ENCODE data around the gene ARHGEF16.

ARHGEF16 gene

DNA sequence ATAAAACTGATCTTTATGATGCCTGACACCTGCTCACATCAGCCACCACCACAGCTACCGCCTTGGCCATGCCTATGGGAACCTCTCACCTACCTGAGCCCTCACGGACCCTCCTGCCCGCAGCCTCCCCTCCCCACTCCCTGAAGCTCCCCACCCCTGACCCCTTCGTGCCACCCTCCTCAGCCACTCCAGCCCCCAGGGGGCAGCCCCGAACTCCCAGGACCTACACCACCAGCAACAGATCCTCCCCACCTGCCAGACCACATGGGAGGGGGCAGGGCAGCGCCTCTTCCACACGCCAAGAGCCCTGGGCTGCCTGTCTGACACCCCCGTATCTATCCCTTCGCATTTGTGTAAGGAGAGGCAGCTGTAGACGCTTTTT, 14.2 kb upstream of the ARHGEF16 start:
- ChIA-PET CTCF (no interaction called here), POLR2A (ENCODE audit: low non-redundant PET) (no interaction called here)
- no peak overlapping the region for H3K27ac ChIP-seq
- TF ChIP-seq, protein P1, sequence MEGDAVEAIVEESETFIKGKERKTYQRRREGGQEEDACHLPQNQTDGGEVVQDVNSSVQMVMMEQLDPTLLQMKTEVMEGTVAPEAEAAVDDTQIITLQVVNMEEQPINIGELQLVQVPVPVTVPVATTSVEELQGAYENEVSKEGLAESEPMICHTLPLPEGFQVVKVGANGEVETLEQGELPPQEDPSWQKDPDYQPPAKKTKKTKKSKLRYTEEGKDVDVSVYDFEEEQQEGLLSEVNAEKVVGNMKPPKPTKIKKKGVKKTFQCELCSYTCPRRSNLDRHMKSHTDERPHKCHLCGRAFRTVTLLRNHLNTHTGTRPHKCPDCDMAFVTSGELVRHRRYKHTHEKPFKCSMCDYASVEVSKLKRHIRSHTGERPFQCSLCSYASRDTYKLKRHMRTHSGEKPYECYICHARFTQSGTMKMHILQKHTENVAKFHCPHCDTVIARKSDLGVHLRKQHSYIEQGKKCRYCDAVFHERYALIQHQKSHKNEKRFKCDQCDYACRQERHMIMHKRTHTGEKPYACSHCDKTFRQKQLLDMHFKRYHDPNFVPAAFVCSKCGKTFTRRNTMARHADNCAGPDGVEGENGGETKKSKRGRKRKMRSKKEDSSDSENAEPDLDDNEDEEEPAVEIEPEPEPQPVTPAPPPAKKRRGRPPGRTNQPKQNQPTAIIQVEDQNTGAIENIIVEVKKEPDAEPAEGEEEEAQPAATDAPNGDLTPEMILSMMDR (conservative IDR thresholded peaks at IDR 0.05; ENCODE audit: low read depth) = no peak
- DNase-seq (ENCODE audit: low spot score) = no peak

DNA sequence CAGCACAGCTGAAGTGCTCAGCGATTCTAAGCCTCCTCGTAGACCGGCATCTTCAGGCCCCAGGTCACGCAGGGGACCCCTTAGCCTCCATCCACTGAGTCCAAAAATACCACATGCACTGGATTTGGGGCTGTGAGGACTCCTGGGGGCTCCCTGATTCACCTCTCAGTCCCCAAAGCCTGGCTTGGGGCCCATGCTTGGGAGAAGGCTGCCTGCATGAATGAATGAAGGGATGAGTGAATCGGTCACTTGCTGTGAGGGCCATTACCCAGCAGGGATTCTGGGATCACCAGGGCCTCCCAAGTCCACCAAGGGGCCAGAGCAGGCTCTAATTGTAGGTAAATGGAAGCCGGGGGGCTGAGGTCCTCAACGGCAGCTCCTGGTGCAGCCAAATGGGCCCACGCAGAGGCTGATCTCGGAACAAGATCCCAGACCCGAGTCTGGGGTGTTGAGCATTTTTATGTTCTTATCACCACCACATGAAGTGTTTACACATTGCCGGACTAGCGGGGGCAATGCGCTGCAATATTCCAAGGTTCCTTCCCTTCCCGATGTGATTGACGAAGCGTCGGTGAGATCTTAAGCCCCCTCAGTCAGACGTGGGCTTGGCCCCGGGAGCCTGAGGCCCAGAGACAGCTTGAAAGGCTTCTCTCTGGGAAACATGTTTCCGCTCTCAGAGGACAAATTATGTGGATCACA, 13.6 kb upstream of the ARHGEF16 start:
- H3K27ac ChIP-seq = no peak overlapping the region
- ChIA-PET POLR2A (ENCODE audit: low non-redundant PET) (no interaction called here), CTCF (interaction anchor here (0.7 kb wide), 1 partner anchor 1069 kb away, joined by 4 read pairs; no protein-coding TSS in a partner anchor)

DNA sequence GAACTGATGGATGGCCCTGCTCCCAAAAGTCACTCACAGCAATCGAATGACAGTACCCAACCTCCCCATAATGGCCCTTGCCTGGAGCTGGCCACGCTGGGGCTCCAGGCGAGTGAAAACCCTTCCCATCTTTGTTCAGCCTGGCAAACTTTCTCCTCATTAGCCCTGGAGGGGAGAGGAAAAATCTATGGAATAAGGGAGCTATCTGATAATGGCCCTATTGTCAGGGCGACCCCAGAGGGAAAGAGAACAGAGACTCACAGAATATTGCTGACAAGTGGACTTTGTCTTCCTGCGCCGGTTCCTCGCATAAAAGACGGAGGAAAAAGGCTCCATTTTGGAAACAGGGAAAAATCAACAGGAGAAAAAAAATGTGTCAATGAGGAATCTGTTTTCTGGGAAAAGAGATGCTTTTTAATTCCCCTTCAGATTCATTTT, 13.0 kb upstream of the ARHGEF16 start:
- CTCF ChIA-PET = interaction anchor here (0.7 kb wide), 1 partner anchor 1069 kb away, joined by 4 read pairs; no protein-coding TSS in a partner anchor
- TF ChIP-seq, protein P1 (conservative IDR thresholded peaks at IDR 0.05; ENCODE audit: low read depth) = no peak
- no peak overlapping the region for H3K27ac ChIP-seq
- DNase-seq (ENCODE audit: low spot score) = no peak
- POLR2A ChIA-PET (ENCODE audit: low non-redundant PET) = no interaction called here

More for the DNA sequence above, 13.6 kb upstream of the ARHGEF16 start:
- no peak for DNase-seq (ENCODE audit: low spot score)
- TF ChIP-seq, protein P1 (conservative IDR thresholded peaks at IDR 0.05; ENCODE audit: low read depth) = no peak

DNA sequence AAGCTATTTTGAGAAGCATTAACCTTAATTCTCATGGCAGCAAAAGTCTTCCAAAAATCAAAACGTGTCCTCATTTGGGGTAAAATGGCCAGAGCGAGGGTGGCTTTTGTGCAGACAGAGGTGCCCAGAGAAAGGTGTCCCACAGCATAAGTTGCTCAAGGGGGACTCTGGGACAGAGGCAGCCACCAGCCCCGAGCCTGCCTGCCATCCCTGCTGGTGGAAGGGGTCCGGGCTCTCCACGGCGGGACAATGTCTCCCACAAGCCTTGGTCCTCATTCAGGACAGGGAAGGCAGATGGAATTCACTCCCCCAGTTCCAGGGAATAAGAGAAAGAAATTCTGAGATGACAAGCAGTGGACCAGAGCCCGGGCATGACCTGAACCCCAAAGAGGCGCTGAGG, 12.6 kb upstream of the ARHGEF16 start:
- CTCF ChIA-PET = interaction anchor here (0.6 kb wide), 1 partner anchor 255 kb away, joined by 5 read pairs; no protein-coding TSS in a partner anchor
- POLR2A ChIA-PET (ENCODE audit: low non-redundant PET) = no interaction called here
- DNase-seq (ENCODE audit: low spot score) = no peak
- TF ChIP-seq, protein P1 (conservative IDR thresholded peaks at IDR 0.05; ENCODE audit: low read depth) = no peak
- H3K27ac ChIP-seq = no peak overlapping the region

DNA sequence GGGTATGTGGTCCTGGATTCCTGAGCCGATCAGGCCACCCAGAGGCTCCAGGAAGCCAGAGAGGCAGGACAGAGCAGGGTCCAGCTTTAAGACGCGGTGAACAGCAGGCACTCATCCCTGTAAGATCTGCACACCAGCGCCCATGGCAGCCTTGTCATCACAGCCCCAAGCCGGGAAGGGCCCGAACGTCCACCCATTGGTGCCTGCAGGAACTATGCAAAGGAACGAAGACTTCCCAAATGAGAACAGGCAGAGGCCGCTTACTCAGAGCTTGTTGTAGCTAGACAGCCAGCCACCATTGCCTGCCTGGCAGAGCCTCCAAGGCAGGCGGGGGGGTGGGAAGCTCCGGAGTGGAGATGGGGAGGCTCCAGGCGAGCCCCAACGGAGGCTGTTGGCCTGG, 12.1 kb upstream of the ARHGEF16 start:
- CTCF ChIA-PET = interaction anchor here (0.6 kb wide), 1 partner anchor 256 kb away, joined by 5 read pairs; no protein-coding TSS in a partner anchor
- no peak for DNase-seq (ENCODE audit: low spot score)
- no peak overlapping the region for H3K27ac ChIP-seq
- TF ChIP-seq, protein P1 (conservative IDR thresholded peaks at IDR 0.05; ENCODE audit: low read depth) = no peak
- POLR2A ChIA-PET (ENCODE audit: low non-redundant PET) = no interaction called here

DNA sequence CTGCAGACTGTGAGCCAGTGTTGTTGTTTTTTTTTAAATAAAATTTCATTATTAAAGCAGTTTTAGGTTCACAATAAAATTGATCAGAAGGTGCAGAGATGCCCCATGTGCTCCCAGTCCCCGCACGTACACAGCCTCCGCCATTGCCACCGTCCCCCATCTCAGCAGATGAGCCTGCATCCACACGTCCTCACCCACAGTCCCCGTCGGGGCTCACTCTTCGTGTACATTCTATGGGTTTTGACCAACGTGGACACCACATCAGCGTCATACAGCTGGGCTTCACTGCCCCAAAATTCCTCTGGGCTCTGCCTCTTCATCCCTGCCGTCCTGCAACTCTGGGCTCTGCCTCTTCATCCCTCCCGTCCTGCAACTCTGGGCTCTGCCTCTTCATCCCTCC, 11.6 kb upstream of the ARHGEF16 start:
- CTCF ChIA-PET = no interaction called here
- POLR2A ChIA-PET (ENCODE audit: low non-redundant PET) = no interaction called here

More for the DNA sequence above, 11.6 kb upstream of the ARHGEF16 start:
- H3K27ac ChIP-seq = no peak overlapping the region
- no peak for DNase-seq (ENCODE audit: low spot score)
- TF ChIP-seq, protein P1 (conservative IDR thresholded peaks at IDR 0.05; ENCODE audit: low read depth) = no peak
